ENCODE data around the gene FBXW7. TPM values are rescaled to one million over a fixed set of nuclear protein-coding genes. Genes with fewer than 3 reads are reported as not detected.

FBXW7 gene
- polyA plus RNA-seq, 1 donor from 2014 or later, result 55.7 TPM

- H3K4me2 ChIP-seq (ENCODE audit: low read length), result no peak overlapping the region
- no peak overlapping the region for H3K27ac ChIP-seq (ENCODE audit: low read length)
- no peak overlapping the region for H2AFZ ChIP-seq (ENCODE audit: low read depth, low read length)
- no peaks in the 10 kb centered on the region for H3K79me2 ChIP-seq (replicated peaks; ENCODE audit: insufficient read depth, low read length)
- H3K36me3 ChIP-seq (ENCODE audit: insufficient read depth, low read length), result no peaks in the 10 kb centered on the region
- no peak overlapping the region for H3K4me3 ChIP-seq (ENCODE audit: low read length)
- no peaks in the 10 kb centered on the region for H3K9me2 ChIP-seq (ENCODE audit: insufficient read depth, low read length)
- no peak for TF ChIP-seq REST (IDR thresholded peaks at IDR 0.05; ENCODE audit: borderline replicate concordance)
- TF ChIP-seq SMC3 (conservative IDR thresholded peaks at IDR 0.05; ENCODE audit: poor library complexity), result no peak
- no peak for TF ChIP-seq MXI1 (conservative IDR thresholded peaks at IDR 0.05; ENCODE audit: poor library complexity, severe bottlenecking)
- TF ChIP-seq RAD21 (conservative IDR thresholded peaks at IDR 0.05), result no peak
- TF ChIP-seq EP300 (conservative IDR thresholded peaks at IDR 0.05; ENCODE audit: poor library complexity, severe bottlenecking), result no peak
- no peak for TF ChIP-seq POLR2AphosphoS5 (IDR thresholded peaks at IDR 0.05)
- TF ChIP-seq EZH2 (IDR thresholded peaks at IDR 0.05; ENCODE audit: borderline replicate concordance, insufficient read depth, low read length, poor library complexity, severe bottlenecking), result no peak
- TF ChIP-seq TAF1 (IDR thresholded peaks at IDR 0.05; ENCODE audit: low read depth), result no peak
- no peak for TF ChIP-seq CTCF (IDR thresholded peaks at IDR 0.05; ENCODE audit: poor library complexity, severe bottlenecking)
- H3K9me3 ChIP-seq (ENCODE audit: low read length), result no peaks in the 10 kb centered on the region
- H3K27me3 ChIP-seq (ENCODE audit: insufficient read depth, low read depth, low read length), result no peaks in the 10 kb centered on the region
- no peak overlapping the region for H3K9ac ChIP-seq (ENCODE audit: low read length)
- H4K20me1 ChIP-seq (ENCODE audit: insufficient read depth), result no peaks in the 10 kb centered on the region
- no peaks in the 10 kb centered on the region for H3F3A ChIP-seq (ENCODE audit: insufficient read depth, low read length, poor library complexity, severe bottlenecking)
Measured at GRCh38 chr4:152564336-152564735, 28.4 kb upstream of the FBXW7 start.

GRCh38 chr4:152563209-152563608, 27.3 kb upstream of the FBXW7 start:
- no peaks in the 10 kb centered on the region for H3K9me2 ChIP-seq (ENCODE audit: insufficient read depth, low read length)
- no peak overlapping the region for H3K27ac ChIP-seq (ENCODE audit: low read length)
- no peak overlapping the region for H3K4me2 ChIP-seq (ENCODE audit: low read length)
- H3F3A ChIP-seq (ENCODE audit: insufficient read depth, low read length, poor library complexity, severe bottlenecking), result no peaks in the 10 kb centered on the region
- H3K4me3 ChIP-seq (ENCODE audit: low read length), result no peak overlapping the region
- H3K9ac ChIP-seq (ENCODE audit: low read length), result no peak overlapping the region
- H3K79me2 ChIP-seq (replicated peaks; ENCODE audit: insufficient read depth, low read length), result no peaks in the 10 kb centered on the region
- H3K36me3 ChIP-seq (ENCODE audit: insufficient read depth, low read length), result no peaks in the 10 kb centered on the region
- H2AFZ ChIP-seq (ENCODE audit: low read depth, low read length), result no peak overlapping the region
- no peaks in the 10 kb centered on the region for H3K27me3 ChIP-seq (ENCODE audit: insufficient read depth, low read depth, low read length)
- no peaks in the 10 kb centered on the region for H3K9me3 ChIP-seq (ENCODE audit: low read length)
- H4K20me1 ChIP-seq (ENCODE audit: insufficient read depth), result no peaks in the 10 kb centered on the region
- TF ChIP-seq MXI1 (conservative IDR thresholded peaks at IDR 0.05; ENCODE audit: poor library complexity, severe bottlenecking) (no peak), REST (IDR thresholded peaks at IDR 0.05; ENCODE audit: borderline replicate concordance) (no peak), EZH2 (IDR thresholded peaks at IDR 0.05; ENCODE audit: borderline replicate concordance, insufficient read depth, low read length, poor library complexity, severe bottlenecking) (no peak), RAD21 (conservative IDR thresholded peaks at IDR 0.05) (no peak), SMC3 (conservative IDR thresholded peaks at IDR 0.05; ENCODE audit: poor library complexity) (no peak), CTCF (IDR thresholded peaks at IDR 0.05; ENCODE audit: poor library complexity, severe bottlenecking) (no peak)

All from neural cell (in vitro differentiated cells).